ENCODE results near the gene CCDC146. TPM values are rescaled to one million over a fixed set of nuclear protein-coding genes. Genes with fewer than 3 reads are reported as not detected.

The CCDC146 gene
- total RNA-seq, 1 experiment from 2014 or later = 1.1 TPM

DNA sequence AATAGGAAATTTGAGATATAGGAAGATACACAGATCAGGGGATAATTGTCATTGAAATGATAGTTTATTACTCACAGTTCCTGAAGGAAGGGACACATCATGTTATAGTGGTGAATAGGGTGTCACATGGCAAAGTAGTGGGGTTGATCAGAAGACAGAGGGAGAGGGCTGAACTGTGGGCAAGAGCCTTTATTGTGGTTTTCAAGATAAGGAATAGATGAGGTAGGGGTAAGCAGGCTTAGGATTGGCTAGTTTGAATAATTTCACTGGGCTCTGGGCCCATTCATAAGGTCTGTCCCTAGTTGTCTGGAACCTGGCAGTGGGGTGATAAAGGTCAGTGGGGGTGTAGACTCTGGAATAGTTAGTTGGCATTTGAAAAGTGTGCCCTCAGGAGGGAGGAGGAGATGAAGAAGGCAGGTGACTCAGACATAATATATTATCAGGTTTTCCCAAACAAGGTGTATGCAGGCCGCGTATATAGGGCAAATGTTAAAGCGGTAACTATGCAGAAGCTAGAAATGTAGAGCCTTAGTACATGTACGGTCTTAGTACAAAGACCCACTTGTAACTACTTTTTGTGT is 58.7 kb downstream of the CCDC146 start (continued):
- TF ChIP-seq, protein P1, sequence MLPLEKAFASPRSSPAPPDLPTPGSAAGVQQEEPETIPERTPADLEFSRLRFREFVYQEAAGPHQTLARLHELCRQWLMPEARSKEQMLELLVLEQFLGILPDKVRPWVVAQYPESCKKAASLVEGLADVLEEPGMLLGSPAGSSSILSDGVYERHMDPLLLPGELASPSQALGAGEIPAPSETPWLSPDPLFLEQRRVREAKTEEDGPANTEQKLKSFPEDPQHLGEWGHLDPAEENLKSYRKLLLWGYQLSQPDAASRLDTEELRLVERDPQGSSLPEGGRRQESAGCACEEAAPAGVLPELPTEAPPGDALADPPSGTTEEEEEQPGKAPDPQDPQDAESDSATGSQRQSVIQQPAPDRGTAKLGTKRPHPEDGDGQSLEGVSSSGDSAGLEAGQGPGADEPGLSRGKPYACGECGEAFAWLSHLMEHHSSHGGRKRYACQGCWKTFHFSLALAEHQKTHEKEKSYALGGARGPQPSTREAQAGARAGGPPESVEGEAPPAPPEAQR (CRISPR knock-in tag; IDR thresholded peaks at IDR 0.05) = no peak
- TF ChIP-seq SMAD4 (CRISPR knock-in tag; IDR thresholded peaks at IDR 0.05) (no peak), PRRX2 (CRISPR knock-in tag; IDR thresholded peaks at IDR 0.05) (no peak), JAZF1 (CRISPR knock-in tag; IDR thresholded peaks at IDR 0.05) (no peak)
- TF ChIP-seq, protein P2, sequence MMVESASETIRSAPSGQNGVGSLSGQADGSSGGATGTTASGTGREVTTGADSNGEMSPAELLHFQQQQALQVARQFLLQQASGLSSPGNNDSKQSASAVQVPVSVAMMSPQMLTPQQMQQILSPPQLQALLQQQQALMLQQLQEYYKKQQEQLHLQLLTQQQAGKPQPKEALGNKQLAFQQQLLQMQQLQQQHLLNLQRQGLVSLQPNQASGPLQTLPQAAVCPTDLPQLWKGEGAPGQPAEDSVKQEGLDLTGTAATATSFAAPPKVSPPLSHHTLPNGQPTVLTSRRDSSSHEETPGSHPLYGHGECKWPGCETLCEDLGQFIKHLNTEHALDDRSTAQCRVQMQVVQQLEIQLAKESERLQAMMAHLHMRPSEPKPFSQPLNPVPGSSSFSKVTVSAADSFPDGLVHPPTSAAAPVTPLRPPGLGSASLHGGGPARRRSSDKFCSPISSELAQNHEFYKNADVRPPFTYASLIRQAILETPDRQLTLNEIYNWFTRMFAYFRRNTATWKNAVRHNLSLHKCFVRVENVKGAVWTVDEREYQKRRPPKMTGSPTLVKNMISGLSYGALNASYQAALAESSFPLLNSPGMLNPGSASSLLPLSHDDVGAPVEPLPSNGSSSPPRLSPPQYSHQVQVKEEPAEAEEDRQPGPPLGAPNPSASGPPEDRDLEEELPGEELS (CRISPR knock-in tag; IDR thresholded peaks at IDR 0.05) = no peak

DNA sequence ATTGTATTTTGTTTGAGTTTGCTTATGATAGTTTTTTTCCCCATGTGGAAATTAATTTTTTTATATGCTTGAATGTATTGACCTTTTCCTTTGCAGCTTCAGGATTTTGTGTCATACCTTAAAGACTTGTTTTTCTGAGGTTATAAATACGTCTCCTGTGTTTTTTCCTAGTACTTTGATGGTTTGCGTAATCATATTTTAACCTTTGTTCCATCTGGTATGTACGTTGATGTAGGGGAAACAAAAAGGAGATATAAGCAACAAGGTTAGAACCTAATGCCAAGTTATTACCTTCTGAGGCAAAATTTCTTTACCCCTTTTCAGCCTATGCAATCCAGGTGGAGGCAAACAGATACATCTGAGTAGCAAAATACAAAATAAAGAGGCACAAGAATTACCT is 59.3 kb downstream of the CCDC146 start:
- POLR2A ChIA-PET = no interaction called here
- DNase-seq (ENCODE audit: low spot score) (no peak), ATAC-seq (no peak)
- Mint-ChIP-seq H3K4me3 (no peak overlapping the region), H3K36me3 (no peaks in the 10 kb centered on the region), H3K27me3 (ENCODE audit: low read depth) (no peaks in the 10 kb centered on the region; the same call in 1 of the 2 replicates), H3K27ac (no peak overlapping the region), H3K9me3 (no peaks in the 10 kb centered on the region), H3K4me1 (no peaks in the 10 kb centered on the region)
- TF ChIP-seq ATF1 (CRISPR knock-in tag; IDR thresholded peaks at IDR 0.05) (no peak), FOXP1 (CRISPR knock-in tag; IDR thresholded peaks at IDR 0.05; ENCODE audit: borderline replicate concordance) (no peak), ZNF219 (CRISPR knock-in tag; IDR thresholded peaks at IDR 0.05; ENCODE audit: borderline replicate concordance) (no peak), ZNF121 (CRISPR knock-in tag; IDR thresholded peaks at IDR 0.05) (no peak), ESRRA (CRISPR knock-in tag; IDR thresholded peaks at IDR 0.05; ENCODE audit: borderline replicate concordance) (no peak), ZNF423 (CRISPR knock-in tag; IDR thresholded peaks at IDR 0.05) (no peak), ZNF263 (CRISPR knock-in tag; IDR thresholded peaks at IDR 0.05; ENCODE audit: low read depth) (no peak), SP1 (CRISPR knock-in tag; conservative IDR thresholded peaks at IDR 0.05) (no peak), ETV6 (CRISPR knock-in tag; IDR thresholded peaks at IDR 0.05) (no peak), MYBL2 (CRISPR knock-in tag; IDR thresholded peaks at IDR 0.05) (no peak)
- TF ChIP-seq, protein P3, sequence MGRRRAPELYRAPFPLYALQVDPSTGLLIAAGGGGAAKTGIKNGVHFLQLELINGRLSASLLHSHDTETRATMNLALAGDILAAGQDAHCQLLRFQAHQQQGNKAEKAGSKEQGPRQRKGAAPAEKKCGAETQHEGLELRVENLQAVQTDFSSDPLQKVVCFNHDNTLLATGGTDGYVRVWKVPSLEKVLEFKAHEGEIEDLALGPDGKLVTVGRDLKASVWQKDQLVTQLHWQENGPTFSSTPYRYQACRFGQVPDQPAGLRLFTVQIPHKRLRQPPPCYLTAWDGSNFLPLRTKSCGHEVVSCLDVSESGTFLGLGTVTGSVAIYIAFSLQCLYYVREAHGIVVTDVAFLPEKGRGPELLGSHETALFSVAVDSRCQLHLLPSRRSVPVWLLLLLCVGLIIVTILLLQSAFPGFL (CRISPR knock-in tag; IDR thresholded peaks at IDR 0.05; ENCODE audit: borderline replicate concordance) = no peak
- TF ChIP-seq, protein P4, sequence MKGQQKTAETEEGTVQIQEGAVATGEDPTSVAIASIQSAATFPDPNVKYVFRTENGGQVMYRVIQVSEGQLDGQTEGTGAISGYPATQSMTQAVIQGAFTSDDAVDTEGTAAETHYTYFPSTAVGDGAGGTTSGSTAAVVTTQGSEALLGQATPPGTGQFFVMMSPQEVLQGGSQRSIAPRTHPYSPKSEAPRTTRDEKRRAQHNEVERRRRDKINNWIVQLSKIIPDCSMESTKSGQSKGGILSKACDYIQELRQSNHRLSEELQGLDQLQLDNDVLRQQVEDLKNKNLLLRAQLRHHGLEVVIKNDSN (CRISPR knock-in tag; IDR thresholded peaks at IDR 0.05) = no peak
- TF ChIP-seq, protein P5, sequence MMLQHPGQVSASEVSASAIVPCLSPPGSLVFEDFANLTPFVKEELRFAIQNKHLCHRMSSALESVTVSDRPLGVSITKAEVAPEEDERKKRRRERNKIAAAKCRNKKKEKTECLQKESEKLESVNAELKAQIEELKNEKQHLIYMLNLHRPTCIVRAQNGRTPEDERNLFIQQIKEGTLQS (CRISPR knock-in tag; conservative IDR thresholded peaks at IDR 0.05) = no peak
- TF ChIP-seq, protein P6, sequence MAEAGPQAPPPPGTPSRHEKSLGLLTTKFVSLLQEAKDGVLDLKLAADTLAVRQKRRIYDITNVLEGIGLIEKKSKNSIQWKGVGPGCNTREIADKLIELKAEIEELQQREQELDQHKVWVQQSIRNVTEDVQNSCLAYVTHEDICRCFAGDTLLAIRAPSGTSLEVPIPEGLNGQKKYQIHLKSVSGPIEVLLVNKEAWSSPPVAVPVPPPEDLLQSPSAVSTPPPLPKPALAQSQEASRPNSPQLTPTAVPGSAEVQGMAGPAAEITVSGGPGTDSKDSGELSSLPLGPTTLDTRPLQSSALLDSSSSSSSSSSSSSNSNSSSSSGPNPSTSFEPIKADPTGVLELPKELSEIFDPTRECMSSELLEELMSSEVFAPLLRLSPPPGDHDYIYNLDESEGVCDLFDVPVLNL (CRISPR knock-in tag; IDR thresholded peaks at IDR 0.05; ENCODE audit: borderline replicate concordance, low read depth) = no peak
- TF ChIP-seq, protein P7, sequence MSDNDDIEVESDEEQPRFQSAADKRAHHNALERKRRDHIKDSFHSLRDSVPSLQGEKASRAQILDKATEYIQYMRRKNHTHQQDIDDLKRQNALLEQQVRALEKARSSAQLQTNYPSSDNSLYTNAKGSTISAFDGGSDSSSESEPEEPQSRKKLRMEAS (CRISPR knock-in tag; IDR thresholded peaks at IDR 0.05) = no peak
- CTCF ChIA-PET = no interaction called here

Data from WTC11 (cell line).